ENCODE results near the gene DBN1.

DBN1 gene

GRCh38 chr5:177445917-177446199 is 27.6 kb downstream of the DBN1 start:
- H3K27ac ChIP-seq = no peak overlapping the region
- no peak for DNase-seq (ENCODE audit: low read depth, low spot score)

DNA sequence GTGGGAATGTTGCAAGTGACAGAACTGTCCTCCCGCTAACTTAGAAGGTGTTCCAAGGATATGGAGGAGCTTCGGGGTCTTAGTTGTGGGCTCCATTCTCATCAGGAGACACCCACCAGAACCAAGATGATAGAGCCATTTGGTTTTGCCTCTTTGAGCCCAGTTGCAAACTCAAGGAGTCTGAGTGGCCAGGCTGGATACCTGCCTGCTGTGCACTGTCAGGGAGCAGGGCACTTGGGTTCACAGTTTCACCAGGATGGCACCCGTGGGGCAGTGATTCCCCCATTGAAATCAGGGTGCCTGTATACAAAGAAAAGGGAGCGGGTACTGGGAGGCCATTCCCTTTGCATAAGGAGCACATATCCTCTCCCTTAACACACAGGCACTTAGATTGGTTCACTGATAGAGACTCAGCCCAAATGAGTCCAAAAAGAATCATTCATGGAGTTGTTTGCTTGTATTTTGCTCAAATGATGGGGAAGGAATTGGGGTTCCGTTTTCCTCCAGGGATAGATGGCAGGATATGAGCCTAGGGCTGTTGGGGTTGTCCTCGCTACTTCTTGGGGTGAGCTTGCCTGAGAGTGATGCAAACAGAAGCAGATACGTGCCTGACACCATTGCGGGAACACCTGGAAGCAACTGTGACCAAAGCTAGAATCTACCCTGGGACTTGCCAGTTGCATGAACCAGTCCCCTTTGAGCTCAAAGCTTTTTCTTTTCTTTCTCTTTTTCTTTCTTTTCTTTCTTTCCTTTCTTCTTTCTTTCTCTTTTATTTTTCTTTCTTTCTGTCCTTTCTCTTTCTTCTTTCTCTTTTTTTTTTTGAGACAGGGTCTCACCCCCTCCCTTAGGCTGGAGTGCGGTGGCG is 28.1 kb downstream of the DBN1 start:
- DNase-seq (ENCODE audit: low read depth, low spot score) = no peak
- H3K27ac ChIP-seq = no peak overlapping the region

DNA sequence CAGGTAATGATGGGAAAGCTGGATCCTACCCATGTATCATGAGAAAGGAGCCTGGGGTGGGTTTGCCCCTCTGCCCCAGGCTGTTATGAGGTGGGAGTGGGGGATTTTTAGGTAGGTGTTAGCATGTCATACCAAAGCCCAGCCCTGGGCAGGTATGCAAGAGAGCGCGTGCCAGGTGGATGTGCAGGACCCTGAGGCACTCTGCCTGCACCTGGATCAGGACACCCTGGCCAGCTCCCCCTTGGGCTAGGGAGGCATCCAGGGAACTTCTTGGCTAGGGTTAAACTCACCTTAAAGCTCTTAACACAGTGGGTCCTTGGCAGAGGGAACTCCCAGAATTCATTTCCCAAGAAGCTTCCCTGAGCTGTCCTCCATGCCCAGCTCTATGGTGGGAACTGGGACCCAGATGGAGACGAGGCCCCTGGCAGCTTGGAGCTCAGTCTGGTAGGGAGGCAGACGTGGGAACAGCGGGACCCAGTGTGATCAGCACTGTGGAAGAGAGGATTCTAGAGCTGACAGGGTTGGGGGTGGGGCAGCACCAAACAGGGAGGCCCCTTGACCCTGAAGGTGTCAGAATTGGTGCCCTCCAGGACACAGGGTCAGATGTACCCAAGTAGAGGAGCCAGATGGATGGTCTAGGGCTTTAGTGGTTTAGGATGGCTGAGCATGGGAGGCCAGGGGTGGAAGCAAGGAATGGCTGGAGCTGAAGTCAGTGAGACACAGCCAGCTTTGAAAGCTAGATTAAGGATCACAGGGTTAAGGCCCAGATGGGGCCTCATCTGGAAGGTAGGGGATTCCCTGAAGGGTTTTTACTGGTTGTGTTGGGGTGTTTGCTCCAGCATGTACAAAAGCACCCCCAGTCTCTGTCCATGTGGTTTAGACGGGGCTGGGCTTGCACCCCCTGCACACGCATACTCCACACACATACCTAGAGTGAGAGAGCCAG is 29.1 kb downstream of the DBN1 start:
- no peak for DNase-seq (ENCODE audit: low read depth, low spot score)

GRCh38 chr5:177443144-177443983 is 30.1 kb downstream of the DBN1 start:
- no peak for DNase-seq (ENCODE audit: low read depth, low spot score)
- no peak overlapping the region for H3K27ac ChIP-seq

More for the DNA sequence above, 29.1 kb downstream of the DBN1 start:
- no peak overlapping the region for H3K27ac ChIP-seq

- H3K27ac ChIP-seq = no peak overlapping the region
- no peak for DNase-seq (ENCODE audit: low read depth, low spot score)
Observed at GRCh38 chr5:177442066-177442826, 31.2 kb downstream of the DBN1 start.

- H3K27ac ChIP-seq = no peak overlapping the region
- no peak for DNase-seq (ENCODE audit: low read depth, low spot score)
Observed at GRCh38 chr5:177440990-177441780, 32.2 kb downstream of the DBN1 start.

- DNase-seq (ENCODE audit: low read depth, low spot score) = no peak
- H3K27ac ChIP-seq = no peak overlapping the region
Observed at GRCh38 chr5:177440211-177440989, 33.0 kb downstream of the DBN1 start.

DNA sequence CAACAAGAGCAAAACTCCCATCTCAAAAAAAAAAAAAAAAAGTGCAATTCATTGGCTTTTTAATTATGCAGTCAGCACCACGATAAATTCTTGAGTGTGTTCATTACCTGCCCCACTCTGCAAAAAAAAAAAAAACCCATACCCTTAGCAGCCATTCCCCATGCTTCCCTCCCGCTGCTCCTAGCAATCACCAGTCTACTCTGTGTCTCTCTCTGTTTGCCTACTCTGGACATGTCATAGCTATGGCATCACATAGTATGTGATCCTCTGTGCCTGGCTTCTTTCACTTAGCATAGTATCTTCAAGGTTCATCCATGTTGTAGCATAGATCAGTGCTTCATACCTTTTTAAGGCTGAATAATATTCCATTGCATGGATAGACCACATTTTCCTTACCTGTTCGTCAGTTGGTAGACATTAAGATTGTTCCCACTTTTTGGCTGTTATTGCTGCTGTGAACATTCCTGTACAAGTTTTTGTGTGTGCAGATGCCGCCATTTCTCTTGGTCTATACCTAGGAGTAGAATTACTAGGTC is 33.8 kb downstream of the DBN1 start:
- no peak for DNase-seq (ENCODE audit: low read depth, low spot score)
- H3K27ac ChIP-seq = no peak overlapping the region

GRCh38 chr5:177438468-177438867 is 35.0 kb downstream of the DBN1 start:
- H3K27ac ChIP-seq = no peak overlapping the region

GRCh38 chr5:177437623-177438022 is 35.8 kb downstream of the DBN1 start:
- H3K27ac ChIP-seq = no peak overlapping the region
- DNase-seq (ENCODE audit: low read depth, low spot score) = no peak

More at GRCh38 chr5:177438468-177438867, 35.0 kb downstream of the DBN1 start:
- DNase-seq (ENCODE audit: low read depth, low spot score) = no peak

- DNase-seq (ENCODE audit: low read depth, low spot score) = no peak
- no peak overlapping the region for H3K27ac ChIP-seq
Observed at GRCh38 chr5:177435847-177436536, 37.4 kb downstream of the DBN1 start.

- no peak overlapping the region for H3K27ac ChIP-seq
- no peak for DNase-seq (ENCODE audit: low read depth, low spot score)
Observed at GRCh38 chr5:177434942-177435738, 38.3 kb downstream of the DBN1 start.

DNA sequence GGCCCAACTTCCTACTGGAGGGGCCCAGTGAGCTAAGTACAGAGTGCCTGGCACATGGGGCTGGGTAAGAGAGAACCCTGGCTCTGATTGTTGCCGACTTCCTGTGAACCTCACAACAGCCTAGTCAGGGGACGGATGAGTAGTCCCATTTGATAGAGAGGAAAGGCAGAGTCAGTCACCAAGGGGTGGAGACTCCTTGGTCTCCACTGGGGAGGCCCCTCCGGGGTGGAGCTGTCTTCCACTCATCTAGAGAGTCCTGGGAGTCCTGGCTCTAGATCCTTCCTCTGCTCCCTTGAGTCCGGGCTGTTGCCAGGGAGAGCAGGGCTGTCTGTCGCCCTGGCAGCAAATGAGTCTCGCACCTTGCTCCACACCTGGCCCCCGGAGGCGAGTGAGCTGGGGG is 39.0 kb downstream of the DBN1 start:
- no peak for DNase-seq (ENCODE audit: low read depth, low spot score)
- H3K27ac ChIP-seq = no peak overlapping the region

GRCh38 chr5:177433658-177434217 is 39.7 kb downstream of the DBN1 start:
- no peak for DNase-seq (ENCODE audit: low read depth, low spot score)
- H3K27ac ChIP-seq = no peak overlapping the region

GRCh38 chr5:177432839-177433657 is 40.4 kb downstream of the DBN1 start:
- DNase-seq (ENCODE audit: low read depth, low spot score) = no peak
- no peak overlapping the region for H3K27ac ChIP-seq
